Smooth muscle cell of the brain vasculature (primary cell): ENCODE measurements around the gene JMJD7.

Experiments used
- DNase-seq: peaks from one replicate; pipeline ENCODE4 v3.0.0-alpha.2; 2012; ENCODE audit warnings: low read depth, low spot score

Gene JMJD7

GRCh38 chr15:41843571-41843970 lies 15.7 kb downstream of the JMJD7 start:
- DNase-seq = no peak

DNA sequence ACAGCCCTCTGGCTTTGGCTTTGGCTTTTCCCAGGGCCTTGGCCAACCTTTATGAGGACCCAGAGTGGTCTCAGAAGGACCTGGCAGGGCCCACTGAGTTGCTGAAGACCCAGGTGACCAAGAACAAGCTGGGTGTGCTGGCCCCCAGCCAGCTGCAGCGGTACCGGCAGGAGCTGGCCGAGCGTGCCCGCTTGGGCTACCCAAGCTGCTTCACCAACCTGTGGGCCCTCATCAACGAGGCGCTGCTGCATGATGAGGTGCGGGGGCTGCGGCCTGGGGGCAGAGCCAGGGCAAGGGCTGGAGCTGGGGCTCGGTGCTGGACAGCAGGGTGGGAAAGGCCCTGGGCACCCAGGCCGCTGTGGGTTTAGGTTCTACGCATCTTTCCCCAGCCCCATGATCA lies 16.9 kb downstream of the JMJD7 start:
- DNase-seq = no peak

DNA sequence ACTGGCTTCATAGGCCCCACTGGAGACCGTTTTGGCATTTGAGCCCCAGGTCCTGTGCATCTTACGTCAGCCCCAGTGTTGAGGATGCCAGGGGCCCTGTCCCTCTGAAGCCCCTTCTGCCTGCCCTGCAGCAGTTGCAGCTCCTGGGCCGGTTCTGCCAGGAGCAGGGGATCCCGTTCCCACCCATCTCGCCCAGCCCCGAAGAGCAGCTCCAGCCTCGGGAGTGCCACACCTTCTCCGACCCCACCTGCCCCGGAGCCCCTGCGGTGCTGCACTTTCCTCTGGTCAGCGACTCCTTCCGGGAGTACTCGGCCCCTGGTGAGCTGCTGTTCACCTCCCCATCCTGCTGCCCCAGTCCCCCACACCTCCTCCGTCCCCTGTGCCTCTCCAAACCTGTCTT lies 19.3 kb downstream of the JMJD7 start:
- no peak for DNase-seq

GRCh38 chr15:41847981-41848380 lies 20.1 kb downstream of the JMJD7 start:
- DNase-seq = no peak

DNA sequence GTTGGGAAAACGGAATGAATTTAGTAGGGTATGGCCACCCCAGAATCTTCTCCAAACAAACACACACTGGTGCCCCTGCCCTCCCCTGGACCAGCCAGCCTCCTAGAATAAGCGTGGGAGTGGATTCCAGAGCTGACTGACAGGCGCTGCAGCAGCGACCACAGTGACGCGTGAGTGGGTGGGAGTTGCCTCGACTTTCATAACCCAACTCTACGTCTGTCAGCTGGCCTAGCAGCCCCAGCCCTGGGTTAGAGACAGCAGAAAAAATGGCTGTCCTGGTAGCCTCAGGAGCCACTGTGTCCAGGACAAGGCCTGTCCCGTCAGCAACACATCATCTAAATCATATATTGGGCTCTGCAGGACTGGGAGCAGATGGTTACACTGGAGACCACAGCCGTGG lies 20.7 kb downstream of the JMJD7 start:
- no peak for DNase-seq

GRCh38 chr15:41849204-41849603 lies 21.3 kb downstream of the JMJD7 start:
- no peak for DNase-seq

- no peak for DNase-seq
Measured at GRCh38 chr15:41849861-41850260, 22.0 kb downstream of the JMJD7 start.

- DNase-seq = no peak
Measured at GRCh38 chr15:41850482-41851166, 22.7 kb downstream of the JMJD7 start.

DNA sequence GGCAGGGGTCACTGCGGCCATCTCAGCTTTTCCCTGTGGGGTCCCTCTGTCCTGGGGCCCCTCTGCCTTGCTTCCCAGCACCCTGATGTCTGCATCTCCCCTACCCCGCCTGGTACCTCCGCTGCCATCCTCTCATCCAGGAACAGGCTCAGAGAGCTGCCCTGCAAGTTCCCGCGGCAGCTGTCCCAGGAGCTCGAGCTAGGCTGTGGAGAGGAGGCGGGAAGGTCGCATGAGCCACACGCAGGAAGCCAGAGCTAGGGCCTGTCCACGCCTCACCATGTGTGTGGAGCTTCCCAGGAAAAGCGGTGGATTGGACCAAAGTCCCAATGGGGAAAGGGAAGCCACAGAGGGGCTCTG lies 23.3 kb downstream of the JMJD7 start:
- no peak for DNase-seq

DNA sequence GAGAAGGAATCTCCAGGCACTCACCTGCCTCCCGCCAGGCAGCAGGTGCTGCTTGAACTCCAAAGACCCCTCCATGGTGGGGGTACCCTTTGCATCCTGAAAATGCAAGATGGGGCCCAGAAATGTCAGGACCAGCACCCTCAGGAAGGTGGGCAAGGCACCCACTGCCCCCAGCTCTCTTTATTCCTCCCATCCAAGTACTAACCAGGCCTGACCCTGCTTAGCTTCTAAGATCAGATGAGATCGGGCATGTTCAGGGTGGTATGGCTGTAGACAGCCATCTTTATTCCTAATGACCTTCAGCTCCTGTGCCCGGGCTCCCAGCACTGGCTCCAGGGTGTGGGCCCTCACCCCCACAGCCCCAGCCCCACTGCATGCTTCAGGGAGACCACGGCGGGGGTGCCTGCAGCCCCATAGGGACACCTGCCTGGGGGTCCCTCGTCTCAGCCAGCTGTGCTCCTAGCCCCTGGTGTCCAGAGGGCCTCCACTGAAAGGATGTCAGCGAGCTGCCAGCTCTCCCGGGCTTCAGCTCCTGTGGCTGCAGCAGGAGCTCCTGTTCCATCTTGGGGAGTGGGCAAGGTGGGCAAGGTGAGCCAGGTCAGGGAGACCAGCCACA lies 24.0 kb downstream of the JMJD7 start:
- DNase-seq = no peak

GRCh38 chr15:41852736-41853590 lies 25.1 kb downstream of the JMJD7 start:
- no peak for DNase-seq

GRCh38 chr15:41853831-41854230 lies 25.9 kb downstream of the JMJD7 start:
- no peak for DNase-seq

DNA sequence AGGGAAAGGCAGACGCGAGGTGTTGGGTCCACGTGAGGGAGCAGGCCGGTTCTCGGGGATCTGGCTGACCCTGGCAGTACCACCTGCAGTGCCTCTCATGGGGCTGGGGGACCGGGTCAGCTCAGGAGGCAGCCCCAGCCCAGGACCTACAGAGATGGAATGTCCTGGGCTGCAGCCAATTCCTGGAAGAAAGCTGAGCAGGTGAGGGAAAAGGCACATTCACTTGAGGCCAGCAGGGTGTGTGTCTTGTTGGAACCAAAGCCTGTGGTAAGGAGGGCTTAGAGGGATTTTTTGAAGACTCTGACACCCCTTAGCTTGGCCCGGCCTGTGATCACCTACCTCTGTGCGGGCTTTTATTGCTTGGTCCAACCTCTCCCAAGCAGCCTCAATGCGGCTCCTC lies 26.6 kb downstream of the JMJD7 start:
- no peak for DNase-seq

DNA sequence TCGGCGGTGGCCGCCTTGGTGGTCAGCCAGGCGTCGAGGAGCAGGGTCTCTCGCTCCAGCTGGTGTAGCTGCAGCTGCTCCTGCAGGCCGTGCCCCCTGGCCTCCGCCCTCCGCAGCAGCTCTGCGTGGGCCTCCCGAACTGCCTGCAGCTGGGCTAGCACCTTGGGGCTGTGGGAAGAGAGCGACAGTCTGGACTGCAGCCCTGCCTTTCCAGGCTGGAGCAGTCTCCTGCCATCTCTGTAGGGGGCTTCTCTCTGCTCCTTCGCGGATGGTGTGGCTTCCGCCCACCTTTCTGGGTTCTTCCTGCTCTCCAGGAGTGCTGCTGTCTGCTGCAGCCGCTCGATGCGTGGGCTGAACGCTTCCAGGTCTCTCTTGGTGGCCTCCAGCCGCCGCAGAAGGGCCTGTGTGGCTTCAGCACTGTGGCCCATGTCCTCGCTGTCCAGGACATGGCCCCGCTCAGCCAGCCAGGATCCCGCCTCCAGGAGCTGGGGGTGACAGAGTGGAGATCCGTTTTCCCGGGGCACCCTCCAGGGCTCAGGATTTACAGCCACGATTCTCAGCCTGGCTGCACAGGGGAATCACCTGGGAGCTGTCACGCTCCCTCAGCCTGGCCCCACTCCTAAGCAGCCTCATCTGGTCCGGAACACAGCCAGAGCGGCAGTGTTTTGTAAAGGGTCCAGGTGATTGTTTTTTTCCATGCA lies 27.5 kb downstream of the JMJD7 start:
- DNase-seq = no peak

DNA sequence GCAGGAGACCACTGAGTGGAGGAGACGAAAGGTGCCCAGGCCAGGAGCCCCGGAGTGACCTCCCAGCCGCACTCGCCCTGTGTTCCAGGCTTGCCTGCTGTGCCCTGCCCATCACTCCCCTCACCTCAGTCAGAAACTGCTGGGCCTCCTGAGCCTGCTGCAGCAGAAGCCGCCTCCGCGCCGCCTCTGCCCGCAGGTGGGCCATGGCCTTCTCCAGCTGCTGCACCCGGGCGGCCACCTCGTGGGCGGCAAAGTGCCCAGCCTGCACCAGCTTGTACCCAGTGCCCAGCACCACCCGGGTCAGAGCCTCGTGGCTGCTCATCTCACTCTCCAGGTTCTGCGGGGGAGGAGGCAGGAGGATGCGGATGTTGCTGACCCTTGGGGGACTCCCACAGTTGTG lies 28.4 kb downstream of the JMJD7 start:
- no peak for DNase-seq

DNA sequence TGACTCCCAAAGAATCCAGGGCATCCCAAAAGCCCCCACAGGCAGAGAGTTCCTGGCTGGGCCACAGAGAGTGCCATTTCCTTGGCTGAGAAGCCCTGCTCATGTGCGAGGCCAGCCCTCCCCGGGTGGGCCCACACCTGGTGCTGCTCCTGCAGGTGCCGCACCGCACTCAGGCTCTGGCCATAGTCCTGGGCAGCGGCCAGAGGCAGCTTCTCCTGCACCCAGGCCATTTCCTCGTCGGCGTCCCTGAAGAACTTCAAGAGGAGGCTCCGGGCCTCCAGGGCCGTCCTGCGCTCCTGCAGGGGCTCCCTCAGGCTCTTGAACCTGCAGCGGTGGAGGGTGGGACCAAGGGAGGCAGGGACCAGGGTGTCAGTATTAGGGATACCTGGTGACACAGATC lies 28.8 kb downstream of the JMJD7 start:
- no peak for DNase-seq

GRCh38 chr15:41857316-41857715 lies 29.4 kb downstream of the JMJD7 start:
- DNase-seq = no peak

DNA sequence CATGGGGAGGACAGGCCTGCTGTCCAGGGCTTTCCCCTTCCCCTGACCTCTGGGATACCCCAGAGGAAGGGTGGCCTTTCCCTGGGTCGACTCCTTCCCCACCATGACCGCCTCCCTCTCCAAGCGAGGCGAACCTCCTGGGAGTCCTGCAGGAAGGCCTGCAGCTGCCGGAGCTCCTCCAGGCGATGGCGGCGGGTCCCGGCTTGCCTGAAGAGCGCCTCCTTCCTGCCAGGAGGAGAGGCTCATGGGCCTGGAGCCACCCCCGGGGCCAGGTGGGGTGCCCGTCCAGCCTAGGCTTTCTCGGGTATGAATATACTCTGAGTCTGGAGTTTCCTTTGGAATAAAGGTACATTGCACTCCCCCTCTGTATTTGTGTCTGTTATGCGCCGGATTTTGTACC lies 30.9 kb downstream of the JMJD7 start:
- DNase-seq = no peak

DNA sequence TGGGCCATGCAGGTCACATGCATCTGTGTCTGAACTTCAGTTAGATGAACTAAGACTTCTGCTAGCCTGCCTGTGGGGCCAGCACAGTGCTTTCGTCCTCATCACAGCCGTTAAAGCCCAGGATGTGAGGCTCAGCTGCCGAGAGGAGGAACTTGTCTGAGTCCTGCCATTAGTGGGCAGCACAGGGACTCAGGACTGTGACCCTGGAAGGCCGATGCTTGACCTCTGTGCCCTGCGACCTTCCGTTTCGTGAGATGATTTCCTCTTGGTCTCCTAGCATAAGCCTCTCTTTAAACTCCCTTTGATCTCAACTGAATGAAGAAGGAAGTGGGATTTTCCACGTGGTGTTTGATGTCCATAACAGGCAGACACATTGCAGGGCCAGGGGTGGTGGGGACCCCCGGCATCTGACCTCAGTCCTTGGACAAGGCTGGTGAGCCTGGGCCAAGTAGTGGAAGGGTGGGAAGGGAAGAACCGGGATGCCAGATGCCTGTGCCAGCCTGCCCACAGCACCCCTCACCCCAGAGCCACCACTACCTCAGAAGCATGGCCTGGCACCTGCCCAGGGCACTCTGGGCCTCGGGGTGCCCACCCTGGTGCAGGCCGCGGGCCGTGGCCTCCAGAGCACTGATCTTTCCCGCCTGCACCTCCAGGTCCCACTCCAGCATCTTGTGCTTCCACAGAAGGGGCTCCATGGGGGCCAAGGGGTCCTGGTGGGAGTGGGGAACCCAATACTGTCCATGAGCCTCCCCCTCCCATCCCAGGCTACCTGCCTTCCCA lies 32.3 kb downstream of the JMJD7 start:
- DNase-seq = no peak

DNA sequence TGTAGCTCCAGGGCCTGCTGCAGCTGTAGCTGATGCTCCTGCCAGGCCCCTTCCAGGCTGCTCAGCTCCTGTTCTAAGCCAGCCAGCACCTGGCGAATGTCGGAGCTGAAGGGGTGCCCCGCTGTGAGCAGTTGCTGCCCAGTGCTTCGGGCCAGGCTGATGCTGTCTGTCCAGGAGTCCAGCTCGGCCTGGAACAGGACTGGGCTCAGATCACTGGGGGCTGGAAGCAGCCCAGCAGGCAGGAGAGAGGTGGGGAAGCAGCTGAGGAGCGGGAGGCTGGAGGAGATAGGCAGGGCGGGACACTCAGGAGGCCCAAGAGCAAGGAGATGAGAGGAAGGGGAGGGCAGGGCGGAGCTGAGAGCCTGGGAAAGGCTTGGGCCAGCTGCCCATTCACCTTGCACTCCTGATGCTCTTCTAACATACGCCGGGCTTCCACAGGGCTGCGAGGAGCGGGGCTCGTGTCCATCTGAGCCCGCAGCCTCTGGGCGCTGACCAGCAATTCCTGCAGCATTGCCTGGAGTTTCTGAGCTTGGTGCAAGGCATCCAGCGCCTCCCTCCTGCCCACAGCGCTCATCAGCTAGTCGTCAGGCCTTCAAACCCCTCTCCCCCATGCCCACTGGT lies 34.0 kb downstream of the JMJD7 start:
- DNase-seq = no peak

GRCh38 chr15:41862515-41863116 lies 34.7 kb downstream of the JMJD7 start:
- DNase-seq = peak; percentile 13
